Fibroblast of pulmonary artery (primary cell): ENCODE measurements around the gene SALL4.
"Not testable (repeated sequence)": the region's sequence is repeated elsewhere in the genome, so short reads cannot be mapped to it uniquely, and the experiment has no call there.

Source experiments
- DNase-seq: peaks from one replicate; pipeline ENCODE4 v3.0.0-alpha.2; 2010; ENCODE audit warnings: low read depth
- H3K4me3 ChIP-seq: replicated peaks from 2 replicates; pipeline ENCODE4 v1.5.1; 2011; ENCODE audit warnings: low read depth, mild to moderate bottlenecking, control low read depth, low read length, moderate library complexity
- TF ChIP-seq, protein P1 (sequence below): IDR thresholded peaks from 2 replicates; pipeline ENCODE4 v1.5.1; 2011; ENCODE audit warnings: mild to moderate bottlenecking, control low read depth, low read length, inconsistent platforms; ENCODE audit errors: missing control alignments

SALL4 gene

DNA sequence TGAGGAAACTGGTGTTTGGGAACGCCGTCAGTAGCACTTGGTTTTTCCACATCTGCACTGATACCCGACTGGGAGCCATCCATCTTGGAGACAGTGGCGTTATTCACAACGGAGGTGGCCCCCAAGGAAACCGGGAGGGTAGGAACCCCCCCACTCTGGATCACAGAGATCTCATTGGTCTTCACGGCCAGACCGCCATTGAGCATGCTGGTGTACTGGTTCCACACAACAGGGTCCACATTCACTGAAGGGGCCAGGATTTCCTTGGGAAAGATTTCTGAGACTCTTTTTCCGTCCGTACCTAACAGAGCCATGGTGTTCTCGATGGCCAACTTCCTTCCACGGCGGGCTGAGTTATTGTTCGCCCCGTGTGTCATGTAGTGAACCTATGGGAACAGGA, 18.0 kb downstream of the SALL4 start:
- DNase-seq = no peak
- TF ChIP-seq, protein P1, sequence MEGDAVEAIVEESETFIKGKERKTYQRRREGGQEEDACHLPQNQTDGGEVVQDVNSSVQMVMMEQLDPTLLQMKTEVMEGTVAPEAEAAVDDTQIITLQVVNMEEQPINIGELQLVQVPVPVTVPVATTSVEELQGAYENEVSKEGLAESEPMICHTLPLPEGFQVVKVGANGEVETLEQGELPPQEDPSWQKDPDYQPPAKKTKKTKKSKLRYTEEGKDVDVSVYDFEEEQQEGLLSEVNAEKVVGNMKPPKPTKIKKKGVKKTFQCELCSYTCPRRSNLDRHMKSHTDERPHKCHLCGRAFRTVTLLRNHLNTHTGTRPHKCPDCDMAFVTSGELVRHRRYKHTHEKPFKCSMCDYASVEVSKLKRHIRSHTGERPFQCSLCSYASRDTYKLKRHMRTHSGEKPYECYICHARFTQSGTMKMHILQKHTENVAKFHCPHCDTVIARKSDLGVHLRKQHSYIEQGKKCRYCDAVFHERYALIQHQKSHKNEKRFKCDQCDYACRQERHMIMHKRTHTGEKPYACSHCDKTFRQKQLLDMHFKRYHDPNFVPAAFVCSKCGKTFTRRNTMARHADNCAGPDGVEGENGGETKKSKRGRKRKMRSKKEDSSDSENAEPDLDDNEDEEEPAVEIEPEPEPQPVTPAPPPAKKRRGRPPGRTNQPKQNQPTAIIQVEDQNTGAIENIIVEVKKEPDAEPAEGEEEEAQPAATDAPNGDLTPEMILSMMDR = no peak
- H3K4me3 ChIP-seq = no peak overlapping the region

DNA sequence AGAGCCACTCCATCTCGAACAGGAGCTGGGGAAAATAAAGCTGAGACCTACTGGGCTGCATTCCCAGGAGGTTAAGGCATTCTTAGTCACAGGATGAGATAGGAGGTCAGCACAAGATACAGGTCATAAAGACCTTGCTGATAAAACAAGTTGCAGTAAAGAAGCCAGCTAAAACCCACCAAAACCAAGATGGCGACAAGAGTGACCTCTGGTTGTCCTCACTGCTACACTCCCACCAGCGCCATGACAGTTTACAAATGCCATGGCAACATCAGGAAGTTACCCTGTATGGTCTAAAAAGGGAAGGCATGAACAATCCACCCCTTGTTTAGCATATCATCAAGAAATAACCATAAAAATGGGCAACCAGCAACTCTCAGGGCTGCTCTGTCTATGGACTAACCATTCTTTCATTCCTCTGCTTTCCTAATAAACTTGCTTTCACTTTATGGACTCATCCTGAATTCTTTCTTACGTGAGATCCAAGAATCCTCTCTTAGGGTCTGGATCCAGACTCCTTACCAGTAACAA, 24.0 kb downstream of the SALL4 start:
- DNase-seq, H3K4me3 ChIP-seq: not testable (repeated sequence)

GRCh38 chr20:51775241-51775640, 27.1 kb downstream of the SALL4 start:
- H3K4me3 ChIP-seq = no peak overlapping the region
- no peak for DNase-seq
- TF ChIP-seq, protein P1 = no peak

- no peak overlapping the region for H3K4me3 ChIP-seq
- DNase-seq = no peak
- TF ChIP-seq, protein P1 = no peak
Observed at GRCh38 chr20:51772236-51772635, 30.1 kb downstream of the SALL4 start.

- no peak for DNase-seq
- TF ChIP-seq, protein P1 = no peak
- H3K4me3 ChIP-seq = no peak overlapping the region
Observed at GRCh38 chr20:51769976-51770615, 32.2 kb downstream of the SALL4 start.

DNA sequence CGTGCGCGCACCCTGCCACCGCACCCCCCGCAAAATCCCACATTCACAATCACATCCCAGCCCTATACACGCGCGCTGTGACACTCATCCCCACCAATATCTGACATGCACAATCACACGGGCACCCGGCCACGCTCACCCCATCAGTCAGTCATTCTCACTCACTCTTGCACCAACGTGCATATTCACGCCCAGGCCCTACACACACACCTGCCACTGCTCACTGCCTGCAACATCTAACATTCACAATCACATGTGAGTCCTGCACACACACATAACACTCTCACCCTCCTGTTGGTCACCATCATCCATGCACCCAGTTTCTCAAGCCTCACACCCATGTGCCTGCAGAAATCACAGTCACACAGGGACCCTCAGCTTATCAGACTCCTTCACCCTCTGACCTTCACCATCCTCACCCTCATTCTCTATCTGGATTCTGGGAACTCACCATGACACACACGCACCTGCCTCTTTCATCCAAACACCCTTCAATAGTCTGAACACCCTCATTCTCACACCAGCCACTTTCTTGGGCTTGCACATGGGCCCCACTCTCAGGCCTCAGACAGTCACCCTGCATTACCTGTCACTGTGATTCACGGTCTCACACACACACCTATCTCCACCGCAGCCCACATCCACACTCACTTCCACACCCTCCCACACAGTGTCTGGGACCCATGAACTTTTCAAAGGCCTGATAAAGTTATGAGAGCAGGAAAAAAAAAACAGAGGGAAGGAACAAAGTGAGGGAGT, 33.4 kb downstream of the SALL4 start:
- DNase-seq = peak; percentile 7
- TF ChIP-seq, protein P1 = no peak
- no peak overlapping the region for H3K4me3 ChIP-seq

DNA sequence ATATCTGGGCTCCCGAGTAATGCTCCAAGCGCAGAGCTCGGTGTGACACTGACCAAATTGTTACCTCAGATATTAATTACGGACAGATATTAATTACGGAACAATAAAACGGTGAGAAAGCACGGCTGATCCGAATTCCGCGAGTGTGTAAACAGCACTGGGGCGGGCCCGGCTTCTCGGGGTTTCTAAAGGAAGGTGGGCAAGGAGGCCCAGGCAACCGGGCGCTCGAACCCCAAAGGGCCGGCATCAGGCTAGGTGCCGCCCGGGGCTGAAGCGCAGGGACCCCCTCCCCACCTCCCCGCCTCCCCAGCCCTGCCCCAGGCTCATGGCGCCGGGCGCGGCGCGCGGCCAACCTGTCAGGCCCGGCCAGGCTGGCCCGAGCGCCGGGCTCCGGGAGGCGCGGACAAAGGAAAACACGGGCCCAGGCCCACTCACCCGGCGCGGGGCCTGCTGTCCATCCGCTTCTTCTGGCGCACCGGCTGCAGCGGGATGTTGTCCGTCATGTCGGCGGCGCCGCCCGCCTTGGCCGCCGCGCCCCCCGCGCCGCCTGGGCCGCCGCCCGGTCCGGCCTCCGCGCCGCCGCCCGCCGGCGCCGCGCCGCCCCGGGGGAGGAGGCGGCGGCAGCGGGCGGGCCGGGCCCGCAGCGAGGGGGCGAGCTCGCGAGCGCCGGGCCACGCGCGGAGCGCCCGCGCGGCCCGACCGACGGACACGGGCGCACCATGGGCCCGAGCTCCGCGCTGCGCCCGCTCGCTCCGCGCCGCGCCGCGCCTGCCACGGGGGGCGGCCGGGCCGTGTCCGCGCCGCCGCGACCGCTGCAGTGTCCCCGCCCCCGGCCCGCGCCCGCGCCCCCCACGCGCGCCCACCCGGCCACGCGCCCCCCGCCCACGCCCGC, 34.2 kb downstream of the SALL4 start, which contains the start of gene ATP9A:
TSS of gene ATP9A (minus strand) at position 524 of the 892 bp plus-strand sequence. CDS start at position 503, 21 bp downstream.
- DNase-seq = peak; percentile 31
- H3K4me3 ChIP-seq = peak within 1 kb of the TSS; percentile 67
- TF ChIP-seq, protein P1 = no peak
